Dermis microvascular lymphatic vessel endothelial cell (primary cell): ENCODE data around the gene NRSN2. TPM values are rescaled to one million over a fixed set of nuclear protein-coding genes. Genes with fewer than 3 reads are reported as not detected.
A peak's percentile ranks its signal among the peaks of the same experiment; 100 is the strongest.
"Not testable (repeated sequence)": the region's sequence is repeated elsewhere in the genome, so short reads cannot be mapped to it uniquely, and the experiment has no call there.

ENCODE experiments used
- DNase-seq, 2 donors: peaks; one replicate each; pipeline versions ENCODE4 v3.0.0 to v3.0.0-alpha.2; 2010; ENCODE audit warnings: low read depth in 2 of 2
- total RNA-seq: library from RNA; depleted of rRNA; stranded (reverse); fragments of >200 nt; gene quantifications from 2 replicates; pipeline ENCODE4 v1.2.1, GENCODE V29; 2014

Gene NRSN2
- total RNA-seq, 1 donor from 2014 or later: 10.5 TPM

DNA sequence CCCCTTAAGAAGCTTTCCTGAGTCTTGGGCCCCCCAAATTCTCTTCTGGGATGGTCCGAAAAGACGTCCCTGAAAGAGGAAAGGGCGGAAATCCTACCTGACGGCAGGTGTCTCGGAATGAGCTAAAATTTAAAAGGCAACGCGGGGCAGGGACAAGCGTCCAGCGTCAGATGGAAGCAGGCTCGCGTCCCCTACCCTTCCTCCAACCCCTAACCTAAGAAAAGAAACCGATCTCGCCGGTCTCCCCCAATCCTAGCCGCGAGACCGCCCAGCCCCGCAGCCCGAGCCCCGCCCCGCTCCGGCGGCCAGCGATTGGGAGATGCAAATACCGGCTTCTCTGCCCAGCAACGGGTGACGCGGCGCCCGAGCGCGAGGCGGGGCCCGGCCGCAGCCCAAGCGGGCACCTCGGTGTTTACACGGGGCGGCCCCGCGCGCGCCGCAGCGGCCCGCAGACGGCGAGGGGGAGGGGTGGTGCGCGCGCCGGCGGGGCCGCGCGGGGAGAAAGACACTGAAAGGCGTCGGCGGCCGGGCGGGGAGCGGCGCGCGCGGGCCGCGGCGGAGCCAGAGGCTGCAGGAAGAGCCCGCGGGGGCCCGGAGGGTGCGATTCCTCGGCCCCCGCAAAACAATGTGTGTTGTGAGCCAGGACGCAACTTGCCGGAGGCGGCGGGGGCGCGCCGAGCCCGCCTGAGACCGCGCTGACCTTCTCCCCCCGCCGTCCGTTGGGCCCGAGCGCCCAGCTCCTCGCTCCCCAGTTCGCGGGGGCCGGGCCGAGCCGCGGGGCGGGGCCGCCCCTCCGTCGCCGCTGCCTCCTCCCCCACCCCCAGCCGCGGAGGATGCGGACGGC lies 21.6 kb upstream of the NRSN2 start, which contains the start of gene SOX12:
TSS of gene SOX12 (plus strand) at position 508 of the 844 bp plus-strand sequence. CDS start 373 bp downstream, outside the sequence.
- DNase-seq: peak; percentile 70 to 95

- DNase-seq: peak in 1 of 2 donors; percentile 71
These were observed 20.8 kb upstream of the NRSN2 start for GRCh38 chr20:325889-326644.

DNA sequence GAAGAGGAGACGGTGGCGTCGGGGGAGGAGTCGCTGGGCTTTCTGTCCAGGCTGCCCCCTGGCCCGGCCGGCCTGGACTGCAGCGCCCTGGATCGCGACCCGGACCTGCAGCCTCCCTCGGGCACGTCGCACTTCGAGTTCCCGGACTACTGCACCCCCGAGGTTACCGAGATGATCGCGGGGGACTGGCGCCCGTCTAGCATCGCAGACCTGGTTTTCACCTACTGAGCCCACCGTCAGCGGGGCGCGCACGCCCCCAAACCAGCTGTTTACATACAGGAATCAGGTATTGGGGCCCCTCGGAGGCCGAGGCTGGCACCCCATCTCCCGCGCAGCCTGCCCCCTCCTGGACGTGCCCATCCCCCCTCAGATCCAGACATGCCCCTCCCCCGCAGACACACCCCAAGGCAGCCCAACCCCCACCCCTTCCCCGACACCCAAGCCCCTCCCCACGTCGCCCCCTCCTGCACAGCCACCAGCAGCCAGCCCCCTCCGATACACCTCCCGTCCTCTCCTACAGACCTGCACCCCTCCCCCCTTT lies 20.2 kb upstream of the NRSN2 start:
- peak in 1 of 2 donors; percentile 23 for DNase-seq

DNA sequence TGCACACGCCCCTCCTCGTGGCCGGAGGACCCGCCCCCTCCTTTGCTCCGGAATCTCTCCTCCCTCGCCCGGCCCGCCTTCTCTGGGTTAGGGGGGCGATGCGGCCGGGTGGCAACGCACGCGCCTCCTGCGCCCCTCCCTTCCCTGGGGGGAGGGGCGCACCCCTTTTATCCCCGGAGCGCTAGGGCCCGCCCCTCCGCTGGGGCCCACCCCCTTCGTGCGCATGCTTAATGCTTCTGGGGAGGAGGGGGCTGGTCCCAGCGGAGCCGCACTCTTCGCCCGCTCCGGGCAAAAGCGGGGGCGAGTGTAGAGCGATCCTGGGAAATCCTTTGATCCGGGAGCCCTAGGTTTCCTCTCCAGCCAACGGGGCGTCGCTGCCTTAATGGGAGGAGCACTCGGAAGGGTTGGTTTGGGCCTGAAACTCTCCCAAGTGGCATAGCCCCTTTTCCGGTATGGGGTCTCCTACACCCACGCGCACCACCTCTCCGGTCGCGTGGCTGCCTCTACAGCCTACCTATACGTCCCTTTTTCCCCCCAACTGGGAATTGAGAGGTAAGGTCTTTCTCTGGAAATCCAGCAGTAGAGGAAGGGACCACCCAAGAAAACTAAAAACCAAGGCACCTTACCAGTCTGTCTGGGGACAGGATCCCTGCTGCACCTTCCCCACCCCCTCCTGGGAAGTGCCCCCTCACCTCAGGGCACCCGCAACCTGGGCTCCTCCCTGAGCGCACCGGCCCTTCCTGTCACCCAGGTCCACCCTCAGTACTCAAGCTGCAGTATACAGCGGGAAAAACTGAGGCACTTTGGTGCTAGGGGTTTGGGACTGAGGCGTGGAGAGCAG lies 19.5 kb upstream of the NRSN2 start:
- peak; percentile 65 to 91 for DNase-seq

GRCh38 chr20:328027-328974 lies 18.6 kb upstream of the NRSN2 start:
- DNase-seq: no peak

- DNase-seq: no peak
These were observed 17.8 kb upstream of the NRSN2 start for GRCh38 chr20:328975-329695.

DNA sequence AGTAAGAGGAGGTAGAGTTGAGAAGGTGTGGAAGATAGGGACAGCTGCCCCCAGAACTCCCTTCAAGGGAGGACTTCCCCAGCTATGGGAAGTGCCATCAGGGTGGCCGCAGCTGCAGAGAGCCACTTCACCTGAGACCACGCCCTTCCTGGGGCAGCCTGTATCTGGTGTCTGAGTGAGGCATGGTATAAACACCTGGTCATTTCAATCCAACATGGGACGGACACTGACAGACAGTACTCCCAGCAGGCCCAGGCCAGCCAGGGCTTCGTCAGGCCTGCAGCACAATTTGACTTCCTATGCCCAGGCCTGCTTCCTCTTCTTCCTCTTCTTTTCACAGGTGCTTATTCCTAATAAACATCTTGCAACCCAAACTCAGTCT lies 17.1 kb upstream of the NRSN2 start:
- no peak for DNase-seq

DNA sequence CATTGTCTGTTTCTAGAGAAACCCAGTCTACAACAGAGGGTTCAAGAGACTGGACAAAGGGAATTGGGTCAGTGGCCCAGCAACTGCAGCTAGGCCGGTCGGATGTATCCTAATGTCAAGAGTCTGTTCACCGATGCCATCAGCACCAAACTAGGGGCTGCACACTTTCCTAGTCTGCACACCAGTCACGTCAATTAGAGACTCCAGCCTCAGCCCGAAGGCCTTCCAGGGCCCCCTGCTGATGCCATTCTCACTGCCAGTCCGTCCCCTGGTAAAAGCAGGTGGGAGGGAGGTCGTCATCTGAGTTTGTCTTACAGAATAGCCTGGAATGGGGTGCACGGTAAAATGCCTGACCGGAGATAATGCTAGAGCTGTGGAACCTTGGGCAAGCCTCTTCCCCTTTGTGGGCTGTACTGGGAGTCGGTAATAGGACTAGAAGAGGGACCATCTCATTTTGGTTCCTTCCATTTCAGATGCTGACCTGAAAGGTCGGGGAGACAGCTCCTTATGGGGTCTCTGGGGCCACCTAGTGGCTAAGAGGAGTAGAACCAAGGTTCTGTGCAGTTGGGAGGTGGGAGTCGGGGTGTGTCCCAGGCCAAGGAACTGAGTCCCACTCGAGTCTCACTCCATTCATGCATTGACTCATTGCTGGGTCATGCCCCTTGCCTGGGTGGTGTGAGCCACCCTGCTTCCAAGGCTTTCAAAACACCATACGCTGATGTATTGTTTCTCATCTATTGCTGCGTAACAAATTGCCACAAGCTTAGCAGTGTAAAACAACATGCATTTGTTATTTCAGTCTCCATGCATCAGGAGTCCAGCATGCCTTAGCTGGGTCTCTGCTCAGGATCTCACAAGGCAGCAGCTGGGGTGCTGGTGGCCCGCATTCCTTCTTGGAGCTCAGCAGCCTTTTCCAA lies 16.4 kb upstream of the NRSN2 start:
- DNase-seq: peak in 1 of 2 donors; percentile 64

- no peak for DNase-seq
These were observed 12.3 kb upstream of the NRSN2 start for GRCh38 chr20:334578-334977.

GRCh38 chr20:336040-336439 lies 10.9 kb upstream of the NRSN2 start:
- not testable (repeated sequence) for DNase-seq

DNA sequence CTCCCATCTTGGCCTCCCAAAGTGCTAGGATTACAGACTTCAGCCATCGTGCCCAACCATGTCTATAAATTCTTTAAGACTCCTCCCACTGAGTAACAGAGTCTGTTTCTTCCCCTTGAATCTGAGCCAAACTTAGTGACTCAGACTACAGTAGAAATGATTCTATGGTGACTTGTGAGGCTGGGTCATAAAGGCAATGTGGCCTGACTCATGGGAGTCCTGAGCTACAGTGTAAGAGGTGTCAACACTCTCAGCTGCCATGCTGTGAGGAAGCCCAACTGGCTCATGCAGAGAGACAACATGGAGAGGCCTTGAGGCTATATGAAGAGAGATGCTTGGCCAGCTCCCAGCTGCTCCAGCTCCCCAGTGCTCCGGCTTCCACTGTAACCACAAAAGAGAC lies 5.2 kb upstream of the NRSN2 start:
- DNase-seq: peak in 1 of 2 donors; percentile 73

- no peak for DNase-seq
These were observed 3.8 kb upstream of the NRSN2 start for GRCh38 chr20:343107-343506.

DNA sequence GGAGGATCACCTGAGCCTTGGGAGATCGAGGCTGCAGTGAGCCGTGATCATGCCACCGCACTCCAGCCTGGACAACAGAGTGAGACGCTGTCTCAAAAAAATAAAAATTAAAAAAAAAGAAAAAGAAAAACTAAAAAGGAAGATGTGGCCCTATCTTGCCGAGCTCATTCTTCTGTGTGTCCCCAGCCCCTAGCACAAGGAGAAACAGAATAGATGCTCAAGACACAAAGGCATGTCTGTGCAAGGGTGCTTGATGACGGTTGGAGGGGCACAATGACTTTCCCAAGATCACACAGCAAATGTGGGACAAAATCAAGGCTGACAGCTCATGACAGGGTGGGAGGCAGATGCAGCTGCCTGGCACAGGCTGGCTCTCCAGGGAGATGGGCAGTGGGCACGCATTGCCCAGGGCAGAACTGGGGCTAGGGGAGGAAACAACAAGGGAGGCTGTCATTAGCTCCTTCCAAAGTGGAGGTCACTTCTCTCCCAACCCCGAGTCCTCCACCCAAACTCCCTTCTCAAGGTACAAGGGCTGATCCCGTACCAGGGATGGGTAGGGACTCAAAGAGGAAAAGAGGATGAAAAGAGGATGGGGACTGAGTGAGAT lies 775 bp upstream of the NRSN2 start:
- DNase-seq: no peak

DNA sequence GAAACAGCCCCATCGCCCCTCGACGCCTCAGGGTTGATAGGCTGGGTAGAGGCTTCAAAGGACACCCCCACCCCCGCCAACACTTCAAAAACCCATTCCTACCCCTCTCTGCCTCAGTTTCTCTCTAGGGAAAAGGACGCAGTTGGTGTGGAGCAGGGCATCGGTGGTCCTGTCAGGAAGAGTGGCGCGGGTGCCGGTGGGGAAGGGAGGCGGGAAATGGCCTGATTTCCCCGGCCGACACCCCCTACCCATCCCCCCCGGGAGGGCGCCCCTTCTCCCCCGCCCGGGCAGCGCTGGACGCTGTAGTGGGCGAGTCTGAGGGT lies 367 bp downstream of the NRSN2 start:
- no peak for DNase-seq

GRCh38 chr20:347640-348484 lies 951 bp downstream of the NRSN2 start:
- DNase-seq: peak; percentile 54 to 90

DNA sequence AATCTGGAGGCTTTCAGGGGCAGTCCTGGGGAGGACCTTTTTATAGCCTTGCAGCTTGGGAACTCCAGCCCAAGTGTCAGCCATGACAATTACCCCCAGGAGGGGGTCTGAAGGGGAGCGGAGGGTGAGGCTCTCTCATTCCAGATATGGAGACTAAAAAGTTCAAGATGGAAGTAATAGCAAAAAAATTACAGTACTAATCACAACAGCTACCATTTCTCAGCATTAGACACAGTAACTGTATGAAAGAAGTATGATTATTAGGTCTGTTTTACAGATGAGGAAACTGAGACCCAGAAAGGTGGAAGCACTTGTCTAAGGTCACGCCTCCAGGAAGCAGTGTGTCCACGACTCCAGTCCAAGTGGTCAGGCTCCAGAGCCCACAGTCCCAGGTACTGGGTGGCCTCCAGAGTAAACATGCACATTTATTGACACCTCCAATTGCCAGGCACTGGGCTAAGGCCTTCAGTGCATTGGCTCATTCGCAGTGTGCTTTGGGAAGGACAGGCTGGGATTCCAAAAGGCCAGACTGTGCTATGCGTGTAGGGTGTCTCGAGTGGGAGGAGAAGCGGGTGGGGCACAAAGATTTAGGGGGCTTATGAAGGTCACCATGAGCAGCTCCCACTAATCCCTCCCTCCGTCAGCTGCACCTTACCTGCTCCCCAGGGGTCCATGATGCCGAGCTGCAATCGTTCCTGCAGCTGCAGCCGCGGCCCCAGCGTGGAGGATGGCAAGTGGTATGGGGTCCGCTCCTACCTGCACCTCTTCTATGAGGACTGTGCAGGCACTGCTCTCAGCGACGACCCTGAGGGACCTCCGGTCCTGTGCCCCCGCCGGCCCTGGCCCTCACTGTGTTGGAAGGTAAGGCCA lies 2.3 kb downstream of the NRSN2 start:
- no peak for DNase-seq
